Thyroid gland (tissue), 4 donors: ENCODE measurements around the gene GIMAP4. TPM values are rescaled to one million over a fixed set of nuclear protein-coding genes. Genes with fewer than 3 reads are reported as not detected.
"Not testable (repeated sequence)": the region's sequence is repeated elsewhere in the genome, so short reads cannot be mapped to it uniquely, and the experiment has no call there.

Source experiments
- DNase-seq, 2 donors: peaks; one replicate each; pipeline ENCODE4 v3.0.0-alpha.2; 2019
- H3K27ac ChIP-seq, 3 donors: fragments of 200-600 bp; sonication (generic); 1 replicate in 2 of 3; 2 replicates in 1 of 3; pipeline ENCODE4 v1.5.1; 2016 to 2019; ENCODE audit warnings: mild to moderate bottlenecking in 1 of 3, moderate library complexity in 1 of 3
- H3K27me3 ChIP-seq: fragments of 200-600 bp; sonication (generic); one replicate; pipeline ENCODE4 v1.5.1; 2019
- H3K36me3 ChIP-seq, 2 donors: fragments of 200-600 bp; sonication (generic); one replicate each; pipeline ENCODE4 v1.5.1; 2016 to 2019
- H3K4me1 ChIP-seq, 2 donors: fragments of 200-600 bp; sonication (generic); one replicate each; pipeline ENCODE4 v1.5.1; 2017 to 2019
- H3K4me3 ChIP-seq, 3 donors: fragments of 200-600 bp; sonication (generic); replicated peaks in 1 of 3; 1 replicate in 2 of 3; 2 replicates in 1 of 3; pipeline ENCODE4 v1.5.1; 2016; ENCODE audit warnings: mild to moderate bottlenecking in 1 of 3
- H3K9me3 ChIP-seq: fragments of 200-600 bp; sonication (generic); one replicate; pipeline ENCODE4 v1.5.1; 2017
- CTCF ChIP-seq, 6 experiments: fragments of 200-600 bp in 3 of 6; fragments of 450-650 bp in 3 of 6; sonication (generic) in 3 of 6; IDR thresholded peaks; one replicate each; pipeline ENCODE4 v1.5.1; 2016 to 2019; ENCODE audit warnings: antibody characterized with exemption in 6 of 6, mild to moderate bottlenecking in 2 of 6, inconsistent platforms in 1 of 6, moderate library complexity in 1 of 6
- POLR2A ChIP-seq, 2 donors: fragments of 450-650 bp; IDR thresholded peaks; one replicate each; pipeline ENCODE4 v1.6.1; 2017; ENCODE audit warnings: antibody characterized with exemption in 2 of 2, mild to moderate bottlenecking in 2 of 2, moderate library complexity in 1 of 2
- WGBS, 2 donors: methylation state at CpG; one replicate each; pipeline ENCODE4 v1.1.5; 2017; 5-methylcytosine and 5-hydroxymethylcytosine counted together
- intact Hi-C: fragments of 100-400 bp; cut with DNase I; formaldehyde crosslinking; loops from one replicate; pipeline ENCODE4 v1.15.1; 2023
- total RNA-seq, 4 donors: library from RNA; depleted of rRNA; stranded (reverse); fragments of >200 nt; gene quantifications; one replicate each; pipeline ENCODE4 v1.2.3, GENCODE V29; 2016

Gene GIMAP4
- total RNA-seq, 4 donors from 2014 or later: 22.1 to 78.6 (median 41.3) TPM

- DNase-seq: peak in 1 of 2 donors; percentile 6
- H3K4me3 ChIP-seq: no peak overlapping the region
- H3K27ac ChIP-seq: peak overlapping the region in 2 of 3 donors; percentile 20 to 40
- H3K4me1 ChIP-seq: no peaks in the 10 kb centered on the region
- no peaks in the 10 kb centered on the region for H3K27me3 ChIP-seq
- intact Hi-C loops: no loop called here
- no peaks in the 10 kb centered on the region for H3K36me3 ChIP-seq
- H3K9me3 ChIP-seq: no peaks in the 10 kb centered on the region
- TF ChIP-seq POLR2A (IDR thresholded peaks at IDR 0.05) (no peak), CTCF (IDR thresholded peaks at IDR 0.05) (no peak)
These were observed 19.6 kb downstream of the GIMAP4 start for GRCh38 chr7:150586785-150587152.

GRCh38 chr7:150587551-150587950, 20.4 kb downstream of the GIMAP4 start:
- no peaks in the 10 kb centered on the region for H3K36me3 ChIP-seq
- WGBS, 2 donors: 72 to 81% methylated on average over 1 of the region's 1 CpG
- TF ChIP-seq POLR2A (IDR thresholded peaks at IDR 0.05): no peak
- TF ChIP-seq CTCF (IDR thresholded peaks at IDR 0.05): no peak
- peak overlapping the region in 2 of 3 donors; percentile 20 to 40 for H3K27ac ChIP-seq
- DNase-seq: no peak
- no peaks in the 10 kb centered on the region for H3K9me3 ChIP-seq
- H3K4me1 ChIP-seq: no peaks in the 10 kb centered on the region
- intact Hi-C loops: no loop called here
- no peak overlapping the region for H3K4me3 ChIP-seq
- no peaks in the 10 kb centered on the region for H3K27me3 ChIP-seq

- Histone ChIP-seq H3K36me3 (no peaks in the 10 kb centered on the region), H3K4me1 (no peaks in the 10 kb centered on the region), H3K9me3 (no peaks in the 10 kb centered on the region), H3K4me3 (no peak overlapping the region), H3K27me3 (no peaks in the 10 kb centered on the region), H3K27ac (no peak overlapping the region)
- intact Hi-C loops: no loop called here
- TF ChIP-seq CTCF (IDR thresholded peaks at IDR 0.05) (no peak), POLR2A (IDR thresholded peaks at IDR 0.05) (no peak)
- no peak for DNase-seq
- WGBS, 2 donors: 67 to 77% methylated on average over 1 to 2 of the region's 2 CpGs
These were observed 27.6 kb downstream of the GIMAP4 start for GRCh38 chr7:150594805-150595204.

- 51 to 77% methylated on average over 2 of the region's 2 CpGs for WGBS, 2 donors
- no peaks in the 10 kb centered on the region for H3K4me1 ChIP-seq
- no peak overlapping the region for H3K4me3 ChIP-seq
- DNase-seq: no peak
- H3K27ac ChIP-seq: no peak overlapping the region
- TF ChIP-seq CTCF (IDR thresholded peaks at IDR 0.05) (no peak), POLR2A (IDR thresholded peaks at IDR 0.05) (no peak)
- H3K36me3 ChIP-seq: no peaks in the 10 kb centered on the region
- no peaks in the 10 kb centered on the region for H3K9me3 ChIP-seq
- intact Hi-C loops: no loop called here
- no peaks in the 10 kb centered on the region for H3K27me3 ChIP-seq
These were observed 28.2 kb downstream of the GIMAP4 start for GRCh38 chr7:150595361-150595760.

GRCh38 chr7:150603600-150603999, 36.4 kb downstream of the GIMAP4 start:
- intact Hi-C loops, H3K4me3 ChIP-seq, DNase-seq, H3K27me3 ChIP-seq, H3K27ac ChIP-seq, H3K4me1 ChIP-seq, H3K9me3 ChIP-seq, H3K36me3 ChIP-seq: not testable (repeated sequence)
- WGBS, 2 donors: 66 to 73% methylated on average over 2 of the region's 2 CpGs

GRCh38 chr7:150610233-150610632, 43.0 kb downstream of the GIMAP4 start:
- WGBS, 2 donors: 76 to 77% methylated on average over 1 of the region's 1 CpG
- Histone ChIP-seq H3K27ac (no peak overlapping the region), H3K4me1 (no peaks in the 10 kb centered on the region)

More at GRCh38 chr7:150610233-150610632, 43.0 kb downstream of the GIMAP4 start:
- no peaks in the 10 kb centered on the region for H3K36me3 ChIP-seq
- H3K9me3 ChIP-seq: no peaks in the 10 kb centered on the region
- no peak for DNase-seq
- no peak overlapping the region for H3K4me3 ChIP-seq
- intact Hi-C loops: no loop called here
- H3K27me3 ChIP-seq: no peaks in the 10 kb centered on the region
- no peak for TF ChIP-seq CTCF (IDR thresholded peaks at IDR 0.05)
